Inflammatory macrophage (primary cell): ENCODE measurements around the gene TMEM79.

Experiments
- DNase-seq, 2 donors: peaks; one replicate each; pipeline ENCODE4 v3.0.0-alpha.2; 2020 to 2022
- total RNA-seq, 18 experiments: gene quantifications; one replicate each; lab custom pipeline; 2026; ENCODE audit warnings: mixed read lengths in 6 of 18, inconsistent platforms in 2 of 18; lab: John Stamatoyannopoulos, UW

Gene TMEM79, protein sequence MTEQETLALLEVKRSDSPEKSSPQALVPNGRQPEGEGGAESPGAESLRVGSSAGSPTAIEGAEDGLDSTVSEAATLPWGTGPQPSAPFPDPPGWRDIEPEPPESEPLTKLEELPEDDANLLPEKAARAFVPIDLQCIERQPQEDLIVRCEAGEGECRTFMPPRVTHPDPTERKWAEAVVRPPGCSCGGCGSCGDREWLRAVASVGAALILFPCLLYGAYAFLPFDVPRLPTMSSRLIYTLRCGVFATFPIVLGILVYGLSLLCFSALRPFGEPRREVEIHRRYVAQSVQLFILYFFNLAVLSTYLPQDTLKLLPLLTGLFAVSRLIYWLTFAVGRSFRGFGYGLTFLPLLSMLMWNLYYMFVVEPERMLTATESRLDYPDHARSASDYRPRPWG
- total RNA-seq: 0.55 to 4.7 (median 1.8) reads per million in 18 experiments

DNA sequence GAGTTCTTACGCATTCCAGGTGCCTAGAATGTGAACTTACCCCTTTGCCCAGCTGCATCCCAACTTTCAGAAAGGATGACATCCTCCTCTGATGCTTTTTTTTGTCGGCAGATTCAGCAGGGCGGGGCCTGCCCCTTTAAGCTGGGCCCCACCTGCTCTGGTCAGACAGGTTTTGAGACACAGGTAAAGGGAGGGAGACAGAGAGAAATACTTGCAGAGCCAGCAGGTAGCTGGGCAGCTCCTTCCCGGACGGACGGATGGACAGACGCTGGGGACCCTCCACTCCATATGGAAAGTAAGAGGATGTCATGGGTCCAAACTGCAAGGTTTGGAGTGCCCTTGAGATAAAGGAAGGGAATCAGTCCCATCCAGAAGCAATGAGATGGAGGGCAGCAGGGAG, at the start of gene TMEM79:
Gene TMEM79, plus strand, starts transcription at position 214 of the 400 bp plus-strand sequence. CDS start 902 bp downstream, outside the sequence.
- no peak for DNase-seq

GRCh38 chr1:156236164-156236563, 48.0 kb upstream of the TMEM79 start:
- no peak for DNase-seq

GRCh38 chr1:156238248-156238647, 45.9 kb upstream of the TMEM79 start:
- DNase-seq: no peak

DNA sequence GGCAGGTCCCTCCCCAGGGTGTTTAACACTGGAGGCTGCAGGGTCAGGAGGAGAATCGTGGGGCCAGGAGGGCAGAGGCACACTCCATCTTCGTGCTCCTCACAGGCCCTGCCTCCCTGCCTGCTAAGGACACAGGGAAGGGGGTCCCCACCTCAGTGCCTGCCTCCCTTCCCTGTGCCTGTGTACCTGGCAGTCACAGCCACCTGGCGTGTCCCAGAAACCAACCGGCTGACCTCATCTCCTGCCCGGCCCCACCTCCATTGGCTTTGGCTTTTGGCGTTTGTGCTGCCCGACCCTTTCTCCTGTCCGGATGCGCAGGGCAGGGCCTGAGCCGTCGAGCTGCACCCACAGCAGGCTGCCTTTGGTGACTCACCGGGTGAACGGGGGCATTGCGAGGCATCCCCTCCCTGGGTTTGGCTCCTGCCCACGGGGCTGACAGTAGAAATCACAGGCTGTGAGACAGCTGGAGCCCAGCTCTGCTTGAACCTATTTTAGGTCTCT, 42.8 kb upstream of the TMEM79 start:
- peak in 1 of 2 donors; percentile 34 for DNase-seq

GRCh38 chr1:156241926-156242325, 42.2 kb upstream of the TMEM79 start, which contains the start of gene BGLAP:
Gene BGLAP (plus strand): TSS chr1:156242184. CDS start chr1:156242232, 48 bp downstream.
- DNase-seq: no peak

- no peak for DNase-seq
These were observed 41.4 kb upstream of the TMEM79 start for GRCh38 chr1:156242738-156243137.

GRCh38 chr1:156244126-156244525, 40.0 kb upstream of the TMEM79 start:
- DNase-seq: no peak

DNA sequence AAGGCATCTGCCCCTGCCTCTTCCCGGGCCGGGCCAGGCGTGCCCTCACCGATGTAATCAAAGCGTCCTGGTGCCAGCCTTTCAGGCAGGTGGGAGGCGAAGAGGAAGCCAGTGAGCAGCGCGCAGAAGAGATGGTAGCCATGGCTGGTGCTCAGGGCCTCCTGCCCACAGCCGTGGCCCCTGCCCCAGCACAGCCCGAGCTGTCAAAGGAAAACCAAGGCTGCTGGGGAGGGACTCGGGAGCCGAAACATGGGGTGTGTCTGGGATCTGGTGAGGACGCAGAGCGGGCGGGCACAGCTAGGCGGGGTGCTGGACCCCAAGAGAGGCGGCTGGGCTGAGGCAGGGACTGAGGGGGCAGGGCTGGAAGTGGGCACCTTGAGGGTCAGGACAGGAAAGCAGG, 39.4 kb upstream of the TMEM79 start:
- DNase-seq: no peak

GRCh38 chr1:156245451-156246232, 38.5 kb upstream of the TMEM79 start:
- DNase-seq: peak in 1 of 2 donors; percentile 11

DNA sequence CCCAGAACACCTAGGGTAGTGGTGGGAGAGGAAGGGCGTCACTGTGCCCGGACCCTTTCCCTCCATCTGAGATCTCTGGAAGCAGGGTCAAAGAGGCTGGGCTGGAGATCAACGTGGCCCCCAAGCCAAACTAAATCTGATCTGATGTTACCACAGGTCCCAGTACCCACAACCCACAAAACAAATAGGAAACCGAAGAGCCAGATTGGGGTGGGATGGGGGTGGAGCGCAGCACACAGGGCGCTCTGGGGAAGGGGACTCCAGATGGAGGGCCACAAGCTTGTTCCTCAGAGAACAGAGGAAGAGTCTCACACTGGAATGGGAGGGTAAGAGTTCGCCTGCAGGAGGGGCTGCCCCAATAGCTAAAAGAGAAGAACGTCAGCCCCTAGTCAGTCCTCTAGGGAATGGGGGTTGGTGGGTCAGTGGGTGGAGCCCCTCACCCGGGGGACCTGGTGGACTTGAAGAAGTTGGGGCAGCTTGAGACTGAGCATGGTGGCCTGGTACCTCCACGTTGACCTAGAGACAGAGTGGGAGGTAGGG, 37.8 kb upstream of the TMEM79 start:
- no peak for DNase-seq

- no peak for DNase-seq
These were observed 37.2 kb upstream of the TMEM79 start for GRCh38 chr1:156246781-156247459.

GRCh38 chr1:156247460-156248322, 36.4 kb upstream of the TMEM79 start, which contains the start of gene PAQR6:
Gene PAQR6 (minus strand): TSS chr1:156248056. CDS start chr1:156246731, 1,325 bp downstream.
- no peak for DNase-seq

- no peak for DNase-seq
These were observed 35.8 kb upstream of the TMEM79 start for GRCh38 chr1:156248323-156248683.

DNA sequence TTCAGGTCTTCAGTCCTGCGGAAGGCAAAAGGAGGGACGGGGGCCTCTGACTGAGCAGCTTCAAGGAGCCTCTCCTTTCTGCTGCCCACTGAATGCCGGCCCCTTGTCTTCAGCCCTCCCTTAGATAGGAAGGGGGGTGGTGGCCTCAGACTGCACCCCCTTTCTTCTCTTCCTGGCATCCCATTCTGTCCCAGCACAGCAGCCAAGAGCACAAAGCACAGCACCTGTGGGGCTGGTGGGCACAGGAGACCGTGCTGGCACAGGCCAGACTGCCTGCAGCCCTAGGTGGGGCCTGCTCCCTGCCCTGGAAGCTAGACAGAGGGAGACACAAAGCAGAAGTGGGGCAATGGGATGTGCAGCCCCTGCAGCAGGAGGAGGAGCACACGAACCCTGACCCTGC, 34.5 kb upstream of the TMEM79 start:
- DNase-seq: no peak

DNA sequence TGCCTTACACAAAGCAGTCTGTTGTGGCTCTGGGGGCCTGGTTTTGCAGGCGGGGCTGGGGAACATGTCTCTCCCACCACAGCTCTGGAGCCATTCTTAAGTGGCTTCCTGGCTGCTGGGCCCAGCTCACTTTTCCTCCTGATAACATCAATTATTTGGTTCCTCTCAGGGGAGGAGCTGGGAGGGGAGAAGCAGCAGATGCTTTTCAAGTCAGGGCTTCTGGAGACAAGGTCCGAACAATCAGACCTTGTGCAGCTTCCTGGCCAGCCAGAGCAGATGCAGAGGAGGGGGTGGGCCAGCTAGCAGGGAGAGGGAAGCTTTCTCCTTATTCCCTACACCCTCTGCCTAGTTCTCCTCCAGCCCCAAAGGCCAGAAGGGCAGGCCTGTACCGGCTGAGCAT, 32.6 kb upstream of the TMEM79 start:
- DNase-seq: no peak

GRCh38 chr1:156253634-156254033, 30.5 kb upstream of the TMEM79 start:
- no peak for DNase-seq

DNA sequence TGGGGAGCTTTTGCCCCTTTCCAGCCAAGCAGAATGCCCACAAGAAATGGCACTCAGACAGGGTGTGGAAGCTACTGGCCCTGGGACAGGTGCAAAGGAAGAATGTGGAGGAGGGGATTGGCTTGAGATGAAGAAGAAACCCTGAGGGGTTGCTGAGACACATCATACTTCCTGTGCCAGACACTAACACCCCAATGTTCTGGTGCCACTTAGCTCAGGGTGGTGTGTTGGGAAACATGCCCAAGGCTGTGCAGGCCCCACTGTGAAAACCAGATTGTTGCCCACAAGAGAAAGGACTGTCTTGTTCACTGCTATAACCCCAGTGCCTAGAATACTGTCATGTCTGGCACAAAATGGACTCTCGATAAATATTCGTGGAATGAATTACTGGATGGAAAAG, 26.4 kb upstream of the TMEM79 start:
- DNase-seq: no peak

DNA sequence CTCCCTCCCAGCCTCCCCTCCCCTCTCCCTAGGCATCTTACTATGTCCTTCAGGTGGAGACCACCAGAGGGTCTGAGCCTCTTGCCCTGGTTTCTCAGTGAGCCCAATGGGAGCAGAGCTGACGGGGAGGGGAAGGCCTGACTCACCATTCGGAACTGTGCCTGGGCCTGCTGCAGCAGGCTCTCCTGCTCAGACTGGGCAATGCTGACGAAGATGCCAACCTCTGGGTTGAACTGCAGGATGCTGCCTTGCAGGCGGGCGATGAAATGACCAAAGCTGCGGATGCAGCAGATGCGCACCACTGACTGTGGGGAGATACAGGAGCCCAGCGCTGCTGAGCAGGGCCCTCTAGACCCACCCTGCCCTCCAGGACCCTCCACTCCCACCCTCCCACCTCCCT, 25.3 kb upstream of the TMEM79 start:
- no peak for DNase-seq

DNA sequence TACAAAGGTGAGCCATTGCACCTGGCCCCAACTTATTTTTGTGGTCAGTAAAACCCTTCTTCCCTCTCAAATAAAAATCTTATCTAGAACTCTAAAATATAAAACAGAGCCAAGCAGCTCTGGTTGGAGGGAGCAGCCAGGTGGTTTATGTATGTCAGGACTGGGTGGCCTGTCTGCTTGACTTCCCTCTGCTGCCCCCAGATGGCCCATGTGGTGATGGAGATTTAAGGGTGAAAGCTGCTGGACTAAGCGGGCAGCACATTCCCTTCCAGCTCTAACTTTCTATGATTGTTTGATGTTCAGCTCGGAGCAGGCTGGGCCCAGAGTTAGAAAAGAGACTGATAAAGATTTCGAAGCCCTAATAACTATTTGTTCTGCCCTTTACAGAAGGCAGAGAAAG, 24.3 kb upstream of the TMEM79 start:
- no peak for DNase-seq

- DNase-seq: no peak
These were observed 23.2 kb upstream of the TMEM79 start for GRCh38 chr1:156260896-156261295.

GRCh38 chr1:156262461-156263287, 21.5 kb upstream of the TMEM79 start:
- no peak for DNase-seq
